ENCODE measurements around the gene IFT88. TPM values are rescaled to one million over a fixed set of nuclear protein-coding genes. Genes with fewer than 3 reads are reported as not detected.
A peak's percentile ranks its signal among the peaks of the same experiment; 100 is the strongest.

The IFT88 gene
- total RNA-seq, 2 donors from 2014 or later: 10.8 to 22.0 TPM

DNA sequence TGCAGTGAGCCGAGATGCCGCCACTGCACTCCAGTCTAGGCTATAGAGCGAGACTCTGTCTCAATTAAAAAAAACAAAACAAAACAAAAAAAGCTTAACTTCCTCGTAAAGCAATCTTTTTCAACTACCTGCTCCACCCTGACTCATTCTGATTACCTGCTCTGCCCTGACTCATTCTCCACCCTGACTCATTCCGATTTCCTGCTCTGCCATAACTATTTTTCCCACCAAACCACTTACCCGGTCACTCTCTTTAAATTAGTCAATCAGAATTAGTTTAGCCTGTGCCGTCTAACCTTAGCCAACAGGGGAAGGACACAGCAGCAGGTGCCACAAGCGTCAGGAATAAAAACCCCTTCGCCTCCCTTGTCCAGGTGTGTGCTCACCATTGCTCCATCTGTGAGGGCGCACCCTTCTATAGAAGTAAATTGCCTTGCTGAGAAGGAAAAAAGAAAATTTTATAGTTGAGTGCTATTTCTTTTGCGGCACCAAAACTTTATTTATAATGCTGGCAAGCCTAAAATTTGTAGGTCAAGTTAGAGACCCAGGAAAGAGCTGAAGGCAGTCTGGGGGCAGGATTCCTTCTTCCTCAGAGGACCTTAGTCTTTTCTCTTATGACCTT is 1.7 kb upstream of the IFT88 start:
- Histone ChIP-seq H3K4me3 (no peak overlapping the region), H3K36me3 (no peaks in the 10 kb centered on the region), H3K27ac (no peak overlapping the region), H3K9me3 (no peaks in the 10 kb centered on the region), H3K27me3 (replicated peaks; ENCODE audit: insufficient read depth) (no peaks in the 10 kb centered on the region), H3K4me1 (replicated peaks) (peaks cover 3% of the 10 kb centered on the region)
- DNase-seq (ENCODE audit: low spot score): no peak
- intact Hi-C loops (cut with DNase I): no loop called here
- 94% methylated on average over 11 of the region's 11 CpGs for WGBS
- no peak for TF ChIP-seq POLR2A (IDR thresholded peaks at IDR 0.05)
- TF ChIP-seq, protein P1, sequence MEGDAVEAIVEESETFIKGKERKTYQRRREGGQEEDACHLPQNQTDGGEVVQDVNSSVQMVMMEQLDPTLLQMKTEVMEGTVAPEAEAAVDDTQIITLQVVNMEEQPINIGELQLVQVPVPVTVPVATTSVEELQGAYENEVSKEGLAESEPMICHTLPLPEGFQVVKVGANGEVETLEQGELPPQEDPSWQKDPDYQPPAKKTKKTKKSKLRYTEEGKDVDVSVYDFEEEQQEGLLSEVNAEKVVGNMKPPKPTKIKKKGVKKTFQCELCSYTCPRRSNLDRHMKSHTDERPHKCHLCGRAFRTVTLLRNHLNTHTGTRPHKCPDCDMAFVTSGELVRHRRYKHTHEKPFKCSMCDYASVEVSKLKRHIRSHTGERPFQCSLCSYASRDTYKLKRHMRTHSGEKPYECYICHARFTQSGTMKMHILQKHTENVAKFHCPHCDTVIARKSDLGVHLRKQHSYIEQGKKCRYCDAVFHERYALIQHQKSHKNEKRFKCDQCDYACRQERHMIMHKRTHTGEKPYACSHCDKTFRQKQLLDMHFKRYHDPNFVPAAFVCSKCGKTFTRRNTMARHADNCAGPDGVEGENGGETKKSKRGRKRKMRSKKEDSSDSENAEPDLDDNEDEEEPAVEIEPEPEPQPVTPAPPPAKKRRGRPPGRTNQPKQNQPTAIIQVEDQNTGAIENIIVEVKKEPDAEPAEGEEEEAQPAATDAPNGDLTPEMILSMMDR (IDR thresholded peaks at IDR 0.05): no peak
- no peak for TF ChIP-seq POLR2AphosphoS5 (IDR thresholded peaks at IDR 0.05)

DNA sequence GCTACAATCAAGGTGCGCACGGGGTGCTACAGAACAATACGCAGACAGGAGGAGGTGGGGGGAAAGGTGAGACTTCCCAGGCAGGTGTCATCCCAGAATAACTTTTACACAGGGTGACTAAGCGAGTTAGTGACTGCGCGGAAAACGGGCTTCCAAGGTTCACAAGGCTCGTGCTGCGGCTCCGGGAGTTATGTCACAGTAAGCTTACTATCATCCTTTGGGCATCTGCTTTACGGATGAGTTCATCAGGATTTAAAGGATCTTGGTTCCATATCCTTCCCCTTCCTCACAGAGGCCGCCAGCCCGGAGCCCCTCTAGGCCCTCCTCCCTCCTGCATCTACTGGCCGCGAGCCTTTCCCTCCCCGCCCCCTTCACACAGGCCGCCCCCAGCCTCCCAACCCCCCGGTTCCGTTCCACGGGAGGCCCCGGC is 474 bp upstream of the IFT88 start:
- Histone ChIP-seq H3K4me3 (peak overlapping the region; percentile 58 to 59), H3K36me3 (no peaks in the 10 kb centered on the region), H3K4me1 (replicated peaks) (peaks cover 3% of the 10 kb centered on the region), H3K27ac (peak overlapping the region; percentile 89 to 91), H3K9me3 (no peaks in the 10 kb centered on the region), H3K27me3 (replicated peaks; ENCODE audit: insufficient read depth) (no peaks in the 10 kb centered on the region)
- peak; percentile 39 for DNase-seq (ENCODE audit: low spot score)
- 3% methylated on average over 21 of the region's 21 CpGs for WGBS
- TF ChIP-seq, protein P1 (IDR thresholded peaks at IDR 0.05): peak in 1 of 4 experiments; percentile 1
- TF ChIP-seq POLR2AphosphoS5 (IDR thresholded peaks at IDR 0.05): no peak
- no peak for TF ChIP-seq POLR2A (IDR thresholded peaks at IDR 0.05)
- intact Hi-C loops (cut with DNase I): loop anchor here (2.0 kb wide), 1 partner anchor 42 kb away; the partner anchor contains the start of gene CRYL1

DNA sequence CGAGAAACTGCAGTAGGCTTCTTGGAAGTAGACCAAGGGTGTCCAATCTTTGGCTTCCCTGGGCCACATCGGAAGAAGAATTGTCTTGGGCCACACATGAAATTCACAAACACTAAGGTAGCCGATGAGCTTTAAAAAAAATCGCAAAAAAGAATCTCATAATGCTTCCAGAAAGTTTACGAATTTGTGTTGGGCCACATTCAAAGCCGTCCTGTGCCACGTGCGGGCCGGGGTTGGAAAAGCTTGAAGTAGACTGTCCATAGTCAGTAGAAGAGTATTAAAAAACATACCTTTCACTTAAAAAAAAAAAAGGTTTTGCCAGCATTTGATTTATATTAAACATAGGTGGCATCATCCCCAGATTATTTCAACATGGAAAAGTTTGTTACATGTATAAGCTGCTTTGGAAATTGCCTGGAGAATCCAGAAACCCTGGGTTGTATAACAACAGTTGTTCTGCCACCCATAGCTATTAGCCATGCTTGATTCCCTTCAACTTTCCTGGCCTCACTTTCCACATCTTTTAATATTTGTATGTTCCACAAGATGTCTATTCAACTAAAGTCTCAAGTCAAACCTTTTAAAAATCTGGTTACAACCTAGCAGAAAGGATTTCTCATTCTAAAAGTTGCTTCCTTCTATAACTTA is 1.0 kb downstream of the IFT88 start:
- peaks cover 3% of the 10 kb centered on the region for H3K4me1 ChIP-seq (replicated peaks)
- peak overlapping the region; percentile 89 to 91 for H3K27ac ChIP-seq
- no peak for DNase-seq (ENCODE audit: low spot score)
- H3K27me3 ChIP-seq (replicated peaks; ENCODE audit: insufficient read depth): no peaks in the 10 kb centered on the region
- H3K9me3 ChIP-seq: no peaks in the 10 kb centered on the region
- no peak for TF ChIP-seq POLR2AphosphoS5 (IDR thresholded peaks at IDR 0.05)
- TF ChIP-seq, protein P1 (IDR thresholded peaks at IDR 0.05): no peak
- TF ChIP-seq POLR2A (IDR thresholded peaks at IDR 0.05): no peak
- H3K36me3 ChIP-seq: no peaks in the 10 kb centered on the region
- intact Hi-C loops (cut with DNase I): loop anchor here (2.0 kb wide), 1 partner anchor 43 kb away; the partner anchor contains the start of gene CRYL1
- WGBS: 11% methylated on average over 9 of the region's 9 CpGs
- H3K4me3 ChIP-seq: peak overlapping the region; percentile 58 to 59

DNA sequence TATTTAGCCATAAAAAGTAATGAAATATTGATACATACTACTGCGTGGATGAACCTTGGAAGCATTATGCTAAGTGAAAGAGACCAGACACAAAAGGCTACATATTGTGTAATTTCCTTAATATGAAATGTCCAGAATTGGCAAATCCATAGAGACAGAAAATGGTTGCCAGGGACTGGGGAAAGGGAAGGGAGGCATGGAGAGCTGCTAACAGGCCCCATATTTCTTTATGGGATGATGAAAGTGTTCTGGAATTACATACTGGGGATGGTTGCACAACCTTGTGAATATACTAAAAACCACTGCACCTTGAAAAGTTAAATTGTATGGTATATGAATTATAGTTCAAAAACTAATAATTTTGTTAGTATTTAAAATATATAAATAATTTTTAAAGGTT is 3.6 kb downstream of the IFT88 start:
- DNase-seq (ENCODE audit: low spot score): no peak
- H3K27ac ChIP-seq: no peak overlapping the region
- intact Hi-C loops (cut with DNase I): no loop called here
- no peak overlapping the region for H3K4me3 ChIP-seq
- H3K36me3 ChIP-seq: no peaks in the 10 kb centered on the region
- 90% methylated on average over 1 of the region's 1 CpG for WGBS
- no peaks in the 10 kb centered on the region for H3K27me3 ChIP-seq (replicated peaks; ENCODE audit: insufficient read depth)
- peaks cover 3% of the 10 kb centered on the region for H3K4me1 ChIP-seq (replicated peaks)
- TF ChIP-seq POLR2AphosphoS5 (IDR thresholded peaks at IDR 0.05): no peak
- TF ChIP-seq, protein P1 (IDR thresholded peaks at IDR 0.05): no peak
- no peak for TF ChIP-seq POLR2A (IDR thresholded peaks at IDR 0.05)
- H3K9me3 ChIP-seq: no peaks in the 10 kb centered on the region

DNA sequence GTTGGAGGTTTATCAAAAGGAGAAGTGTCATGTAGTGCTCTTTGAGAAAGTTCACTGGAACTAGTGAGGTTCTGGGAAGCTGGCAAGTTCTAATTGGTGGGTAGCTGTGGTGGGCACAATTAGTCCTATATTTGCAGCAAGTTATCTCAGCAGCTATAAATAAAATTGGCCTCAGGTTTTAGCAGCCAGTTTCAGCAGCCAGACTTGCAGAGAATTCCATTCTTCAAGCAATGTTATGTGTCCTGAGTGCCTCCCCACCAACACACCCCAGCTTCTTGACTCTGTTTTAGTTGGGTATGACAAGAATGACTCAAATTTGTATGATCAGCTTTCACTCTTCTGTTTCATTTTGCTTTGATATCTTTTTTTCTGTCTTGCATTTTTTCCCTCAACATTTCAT is 4.7 kb downstream of the IFT88 start:
- no peaks in the 10 kb centered on the region for H3K27me3 ChIP-seq (replicated peaks; ENCODE audit: insufficient read depth)
- H3K9me3 ChIP-seq: no peaks in the 10 kb centered on the region
- H3K4me3 ChIP-seq: no peak overlapping the region
- TF ChIP-seq, protein P1 (IDR thresholded peaks at IDR 0.05): no peak
- TF ChIP-seq POLR2AphosphoS5 (IDR thresholded peaks at IDR 0.05) (no peak), POLR2A (IDR thresholded peaks at IDR 0.05) (no peak)
- DNase-seq (ENCODE audit: low spot score): no peak
- peaks cover 3% of the 10 kb centered on the region for H3K4me1 ChIP-seq (replicated peaks)
- H3K36me3 ChIP-seq: no peaks in the 10 kb centered on the region
- intact Hi-C loops (cut with DNase I): no loop called here
- no peak overlapping the region for H3K27ac ChIP-seq
